Measurements from ENCODE around the gene SPRR4.

The SPRR4 gene, protein sequence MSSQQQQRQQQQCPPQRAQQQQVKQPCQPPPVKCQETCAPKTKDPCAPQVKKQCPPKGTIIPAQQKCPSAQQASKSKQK

DNA sequence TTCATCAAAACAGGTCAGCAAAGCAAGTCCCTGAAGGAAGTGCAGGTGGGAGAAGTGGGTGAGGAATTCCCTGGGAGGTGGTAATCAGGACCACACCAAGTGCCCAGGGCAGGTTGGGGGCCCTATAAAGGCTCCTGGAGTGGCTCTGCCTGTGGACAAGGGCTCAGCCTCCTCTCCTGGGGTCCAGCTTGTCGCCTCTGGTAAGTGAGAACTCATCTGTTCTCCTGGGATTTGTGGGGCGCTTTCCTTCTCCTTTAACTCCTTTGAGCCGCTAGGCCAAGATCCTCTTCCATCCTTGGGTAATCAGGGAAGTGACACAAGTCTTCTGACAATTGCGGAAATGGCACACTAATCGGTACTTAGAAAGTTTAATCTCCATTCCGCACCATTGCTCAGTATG is at the start of gene SPRR4:
Gene SPRR4, plus strand, starts transcription at position 154 of the 400 bp plus-strand sequence. CDS start 1,243 bp downstream, outside the sequence.
- Histone ChIP-seq H3K27me3 (ENCODE audit: control insufficient read depth in 1 of 2, insufficient read depth in 2 of 2, low read length in 2 of 2) (no peaks in the 10 kb centered on the region), H3K9ac (ENCODE audit: low read length) (no peak within 1 kb of the TSS), H3K9me3 (ENCODE audit: low read length) (no peaks in the 10 kb centered on the region), H3K27ac (ENCODE audit: low read depth, low read length) (no peak within 1 kb of the TSS), H3K4me1 (ENCODE audit: insufficient read depth, low read length) (no peaks in the 10 kb centered on the region), H3K4me3 (ENCODE audit: low read depth in 1 of 2, low read length in 2 of 2) (no peak within 1 kb of the TSS), H3K36me3 (ENCODE audit: insufficient read depth, low read length) (no peaks in the 10 kb centered on the region)

DNA sequence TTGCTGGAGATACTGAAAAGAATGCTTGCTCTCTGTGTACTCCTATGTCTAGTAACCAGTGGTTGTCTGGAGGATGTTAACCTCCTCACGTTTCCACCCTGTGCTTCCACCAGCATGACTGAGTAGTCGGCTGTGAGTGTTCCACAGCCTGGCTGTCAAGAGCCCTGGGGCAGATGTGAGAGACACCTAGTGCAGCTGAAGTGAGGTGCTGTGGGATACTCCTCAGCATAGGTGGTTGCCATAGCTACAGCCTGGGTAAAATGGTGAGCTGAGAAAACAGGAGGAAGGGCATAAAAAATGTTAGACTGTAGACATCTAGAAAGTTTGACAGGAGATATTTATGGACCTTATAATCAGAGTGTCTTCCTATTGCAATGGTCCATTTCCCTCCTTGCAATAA is 46.3 kb upstream of the SPRR4 start:
- Histone ChIP-seq H3K36me3 (ENCODE audit: insufficient read depth, low read length) (no peaks in the 10 kb centered on the region), H3K4me1 (ENCODE audit: insufficient read depth, low read length) (no peaks in the 10 kb centered on the region), H3K27me3 (ENCODE audit: control insufficient read depth in 1 of 2, insufficient read depth in 2 of 2, low read length in 2 of 2) (no peaks in the 10 kb centered on the region), H3K4me3 (ENCODE audit: low read depth in 1 of 2, low read length in 2 of 2) (no peak overlapping the region), H3K27ac (ENCODE audit: low read depth, low read length) (no peak overlapping the region), H3K9me3 (ENCODE audit: low read length) (no peaks in the 10 kb centered on the region), H3K9ac (ENCODE audit: low read length) (no peak overlapping the region)

DNA sequence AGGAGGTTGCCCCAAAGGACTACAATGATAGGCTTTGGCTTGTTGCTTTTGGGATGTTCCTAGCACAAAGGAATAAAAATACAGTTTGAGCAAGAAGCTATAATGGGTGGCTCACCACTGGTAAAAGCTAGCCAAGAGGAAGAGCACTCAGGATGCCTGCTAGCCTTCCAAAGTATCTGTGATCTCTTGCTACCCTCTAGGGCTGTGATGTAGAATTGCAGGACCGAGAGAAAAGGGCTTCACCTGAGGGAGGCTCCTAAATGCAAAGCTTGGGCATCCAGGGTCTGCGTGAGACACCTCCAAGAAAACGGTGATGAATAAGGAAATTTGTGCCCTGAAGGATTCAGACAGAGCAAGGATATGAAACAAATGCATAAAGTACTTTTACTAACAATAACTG is 44.4 kb upstream of the SPRR4 start:
- H3K4me3 ChIP-seq (ENCODE audit: low read depth in 1 of 2, low read length in 2 of 2) = no peak overlapping the region
- no peaks in the 10 kb centered on the region for H3K4me1 ChIP-seq (ENCODE audit: insufficient read depth, low read length)
- no peaks in the 10 kb centered on the region for H3K27me3 ChIP-seq (ENCODE audit: control insufficient read depth in 1 of 2, insufficient read depth in 2 of 2, low read length in 2 of 2)
- no peak overlapping the region for H3K9ac ChIP-seq (ENCODE audit: low read length)
- H3K27ac ChIP-seq (ENCODE audit: low read depth, low read length) = no peak overlapping the region
- no peaks in the 10 kb centered on the region for H3K9me3 ChIP-seq (ENCODE audit: low read length)
- H3K36me3 ChIP-seq (ENCODE audit: insufficient read depth, low read length) = no peaks in the 10 kb centered on the region

DNA sequence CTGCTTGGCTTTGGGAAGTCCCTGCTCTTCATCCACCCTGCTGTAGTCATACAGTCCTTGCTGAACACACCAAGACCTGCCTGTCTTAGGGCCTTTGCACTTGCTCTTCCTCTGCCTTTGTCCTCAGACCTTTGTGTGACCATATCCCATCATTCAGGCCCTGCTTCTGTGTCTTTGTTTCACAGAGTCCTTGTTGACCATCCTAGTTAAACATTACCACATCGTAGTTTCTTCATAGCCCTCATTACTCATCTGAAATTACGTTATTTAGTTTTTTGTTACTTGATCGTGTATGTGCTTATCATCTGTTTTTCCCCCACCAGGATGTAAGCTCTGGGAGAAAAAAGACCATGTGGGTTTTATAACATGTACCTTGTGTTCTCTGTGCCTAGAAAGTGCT is 41.8 kb upstream of the SPRR4 start:
- no peak overlapping the region for H3K27ac ChIP-seq (ENCODE audit: low read depth, low read length)
- no peak overlapping the region for H3K4me3 ChIP-seq (ENCODE audit: low read depth in 1 of 2, low read length in 2 of 2)
- H3K36me3 ChIP-seq (ENCODE audit: insufficient read depth, low read length) = no peaks in the 10 kb centered on the region
- no peak overlapping the region for H3K9ac ChIP-seq (ENCODE audit: low read length)
- H3K27me3 ChIP-seq (ENCODE audit: control insufficient read depth in 1 of 2, insufficient read depth in 2 of 2, low read length in 2 of 2) = no peaks in the 10 kb centered on the region
- H3K4me1 ChIP-seq (ENCODE audit: insufficient read depth, low read length) = no peaks in the 10 kb centered on the region
- H3K9me3 ChIP-seq (ENCODE audit: low read length) = no peaks in the 10 kb centered on the region

DNA sequence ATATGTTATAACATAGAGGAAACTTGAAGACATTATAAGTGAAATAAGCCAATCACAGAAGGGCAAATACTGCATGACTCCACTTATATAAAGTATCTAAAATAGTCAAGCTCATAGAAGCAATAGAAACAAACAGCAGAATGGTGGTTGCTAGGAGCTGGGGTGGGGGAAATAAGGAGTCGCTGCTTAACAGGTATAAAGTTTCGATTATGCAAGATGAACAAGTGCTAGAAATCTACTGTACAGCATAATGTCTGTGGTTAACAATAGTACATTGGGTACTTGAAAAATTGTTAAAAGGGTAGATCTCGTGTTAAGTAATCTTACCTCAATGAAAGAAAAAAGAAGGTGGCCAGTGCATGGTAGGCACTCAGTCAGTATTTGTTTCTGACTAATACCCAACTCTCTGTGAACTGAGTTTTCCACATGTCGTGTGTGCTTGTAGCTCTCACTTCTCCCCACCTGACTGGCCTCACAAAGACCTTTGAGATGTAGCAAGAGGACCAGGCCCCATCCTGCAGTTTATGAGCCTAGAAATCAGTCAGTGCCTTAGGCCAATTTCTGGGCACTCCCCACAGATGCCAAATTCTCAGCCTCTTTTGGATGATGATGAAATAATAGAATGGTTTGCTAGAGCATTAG is 38.2 kb upstream of the SPRR4 start:
- Histone ChIP-seq H3K36me3 (ENCODE audit: insufficient read depth, low read length) (no peaks in the 10 kb centered on the region), H3K4me3 (ENCODE audit: low read depth in 1 of 2, low read length in 2 of 2) (no peak overlapping the region), H3K9me3 (ENCODE audit: low read length) (no peaks in the 10 kb centered on the region), H3K27me3 (ENCODE audit: control insufficient read depth in 1 of 2, insufficient read depth in 2 of 2, low read length in 2 of 2) (no peaks in the 10 kb centered on the region), H3K9ac (ENCODE audit: low read length) (no peak overlapping the region), H3K27ac (ENCODE audit: low read depth, low read length) (no peak overlapping the region), H3K4me1 (ENCODE audit: insufficient read depth, low read length) (no peaks in the 10 kb centered on the region)

DNA sequence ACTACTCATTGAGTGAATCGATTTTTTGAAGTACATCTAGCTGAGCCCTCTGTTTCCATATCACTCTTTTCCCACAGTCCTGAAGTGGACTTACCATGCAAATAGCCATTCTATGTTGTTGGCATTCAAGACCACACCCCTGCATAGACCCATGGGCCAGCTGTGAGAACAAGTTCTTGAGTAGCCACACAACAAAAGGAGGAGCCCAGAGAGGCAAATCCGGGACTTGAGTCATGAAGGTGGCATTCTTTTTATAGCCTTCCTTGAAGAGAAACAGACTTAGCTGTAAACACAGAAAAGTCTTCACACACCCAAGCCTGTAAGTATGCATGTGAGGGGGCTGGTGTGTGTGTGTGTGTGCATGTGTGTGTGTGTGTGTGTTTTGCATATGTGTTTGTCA is 37.3 kb upstream of the SPRR4 start:
- Histone ChIP-seq H3K4me3 (ENCODE audit: low read depth in 1 of 2, low read length in 2 of 2) (no peak overlapping the region), H3K9me3 (ENCODE audit: low read length) (no peaks in the 10 kb centered on the region), H3K9ac (ENCODE audit: low read length) (no peak overlapping the region), H3K36me3 (ENCODE audit: insufficient read depth, low read length) (no peaks in the 10 kb centered on the region), H3K27ac (ENCODE audit: low read depth, low read length) (no peak overlapping the region), H3K27me3 (ENCODE audit: control insufficient read depth in 1 of 2, insufficient read depth in 2 of 2, low read length in 2 of 2) (no peaks in the 10 kb centered on the region), H3K4me1 (ENCODE audit: insufficient read depth, low read length) (no peaks in the 10 kb centered on the region)

DNA sequence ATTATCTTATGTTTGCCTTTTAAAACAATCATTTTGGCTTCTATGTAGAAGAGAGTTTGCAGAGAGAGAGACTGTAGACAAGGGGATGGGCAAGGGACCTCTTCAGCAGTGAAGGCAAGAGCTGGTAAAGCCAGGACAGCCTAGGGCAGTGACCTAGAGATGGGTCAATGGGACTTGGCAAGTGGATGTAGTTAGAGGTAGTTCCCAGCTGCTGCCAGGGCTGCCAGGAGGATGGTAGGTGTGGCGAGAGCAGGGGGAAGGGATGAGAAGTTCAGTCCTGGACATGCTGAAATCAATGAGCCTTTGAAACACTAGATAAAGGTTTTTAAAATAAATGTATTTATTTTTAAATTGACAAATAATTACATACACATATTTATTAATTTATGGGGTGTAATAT is 29.8 kb upstream of the SPRR4 start:
- no peak overlapping the region for H3K27ac ChIP-seq (ENCODE audit: low read depth, low read length)
- H3K27me3 ChIP-seq (ENCODE audit: control insufficient read depth in 1 of 2, insufficient read depth in 2 of 2, low read length in 2 of 2) = no peaks in the 10 kb centered on the region
- H3K9me3 ChIP-seq (ENCODE audit: low read length) = no peaks in the 10 kb centered on the region
- no peak overlapping the region for H3K9ac ChIP-seq (ENCODE audit: low read length)
- H3K36me3 ChIP-seq (ENCODE audit: insufficient read depth, low read length) = no peaks in the 10 kb centered on the region
- H3K4me1 ChIP-seq (ENCODE audit: insufficient read depth, low read length) = no peaks in the 10 kb centered on the region
- no peak overlapping the region for H3K4me3 ChIP-seq (ENCODE audit: low read depth in 1 of 2, low read length in 2 of 2)

DNA sequence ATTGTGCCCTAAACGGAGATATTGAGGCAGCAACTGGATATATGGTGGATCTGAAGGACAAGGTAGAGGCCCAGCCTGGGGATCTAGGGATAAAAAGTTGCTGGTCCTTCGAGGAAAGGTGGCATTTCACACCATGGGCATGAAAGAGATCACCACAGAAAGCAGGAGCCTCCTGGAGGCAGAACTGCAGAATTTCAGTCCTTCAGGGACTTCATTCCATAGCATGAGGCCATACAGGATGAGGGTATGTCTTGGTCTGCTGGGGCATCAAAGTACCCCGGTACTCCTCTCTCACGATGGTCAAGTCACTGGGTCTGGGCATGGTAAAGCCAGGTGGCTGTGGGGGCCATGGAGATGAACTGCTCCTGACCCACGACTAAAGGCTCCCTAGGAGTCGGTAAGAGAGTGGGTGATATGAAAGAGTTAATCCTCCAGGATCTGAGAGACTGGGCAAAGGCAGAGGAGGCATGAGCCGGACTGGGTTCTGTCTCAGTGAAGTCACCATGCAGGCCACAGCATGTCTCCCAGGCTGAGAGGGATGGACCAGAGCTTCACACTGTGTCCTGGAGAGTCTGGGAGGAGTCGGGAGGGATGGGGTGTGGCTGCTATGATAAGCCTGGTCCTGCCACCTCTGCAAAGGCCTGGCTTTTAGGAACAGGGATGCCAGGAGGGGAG is 29.3 kb upstream of the SPRR4 start:
- Histone ChIP-seq H3K4me1 (ENCODE audit: insufficient read depth, low read length) (no peaks in the 10 kb centered on the region), H3K9me3 (ENCODE audit: low read length) (no peaks in the 10 kb centered on the region), H3K4me3 (ENCODE audit: low read depth in 1 of 2, low read length in 2 of 2) (no peak overlapping the region), H3K27me3 (ENCODE audit: control insufficient read depth in 1 of 2, insufficient read depth in 2 of 2, low read length in 2 of 2) (no peaks in the 10 kb centered on the region), H3K36me3 (ENCODE audit: insufficient read depth, low read length) (no peaks in the 10 kb centered on the region), H3K9ac (ENCODE audit: low read length) (no peak overlapping the region), H3K27ac (ENCODE audit: low read depth, low read length) (no peak overlapping the region)

DNA sequence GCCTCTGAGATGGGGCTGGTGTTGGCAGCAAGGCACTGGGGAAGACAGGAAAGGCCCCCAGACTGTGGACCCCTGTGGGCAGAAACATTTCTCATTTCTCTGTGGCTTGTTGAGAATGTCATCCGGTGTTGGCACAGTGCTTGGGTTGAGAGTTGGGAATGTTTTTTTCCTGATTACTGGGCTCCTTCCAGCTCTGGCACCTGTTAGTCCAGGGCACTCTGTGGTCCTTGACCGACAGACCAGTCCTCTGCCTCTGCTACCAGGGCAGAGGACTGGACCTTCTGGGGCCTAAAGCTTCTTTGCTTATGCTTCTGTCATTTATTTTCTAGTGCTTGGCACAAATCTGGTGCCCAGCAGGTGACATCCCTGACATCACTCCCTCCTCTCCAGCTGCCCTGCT is 28.3 kb upstream of the SPRR4 start:
- Histone ChIP-seq H3K36me3 (ENCODE audit: insufficient read depth, low read length) (no peaks in the 10 kb centered on the region), H3K4me1 (ENCODE audit: insufficient read depth, low read length) (no peaks in the 10 kb centered on the region), H3K9me3 (ENCODE audit: low read length) (no peaks in the 10 kb centered on the region), H3K4me3 (ENCODE audit: low read depth in 1 of 2, low read length in 2 of 2) (no peak overlapping the region), H3K9ac (ENCODE audit: low read length) (no peak overlapping the region), H3K27ac (ENCODE audit: low read depth, low read length) (no peak overlapping the region), H3K27me3 (ENCODE audit: control insufficient read depth in 1 of 2, insufficient read depth in 2 of 2, low read length in 2 of 2) (no peaks in the 10 kb centered on the region)

DNA sequence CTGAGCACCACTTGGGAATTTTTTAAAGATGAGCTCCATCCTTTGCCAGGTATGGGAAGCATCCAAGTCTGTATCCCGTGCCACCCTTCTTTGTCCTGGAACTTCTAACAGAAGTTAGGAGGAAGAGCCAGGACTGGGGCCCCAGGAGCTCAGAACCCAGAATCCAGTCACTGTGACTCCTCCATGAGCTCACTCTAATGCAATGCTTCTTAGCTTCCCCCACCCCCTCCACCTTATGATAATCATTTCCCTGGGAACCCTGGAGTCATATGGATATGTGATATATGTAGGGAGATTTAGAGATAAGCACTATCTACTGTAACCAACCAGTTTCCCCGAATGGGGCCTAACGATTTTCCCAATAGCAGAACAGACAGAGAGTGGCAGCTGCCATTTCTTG is 24.2 kb upstream of the SPRR4 start:
- no peaks in the 10 kb centered on the region for H3K4me1 ChIP-seq (ENCODE audit: insufficient read depth, low read length)
- no peak overlapping the region for H3K27ac ChIP-seq (ENCODE audit: low read depth, low read length)
- H3K9ac ChIP-seq (ENCODE audit: low read length) = no peak overlapping the region
- H3K36me3 ChIP-seq (ENCODE audit: insufficient read depth, low read length) = no peaks in the 10 kb centered on the region
- H3K9me3 ChIP-seq (ENCODE audit: low read length) = no peaks in the 10 kb centered on the region
- no peak overlapping the region for H3K4me3 ChIP-seq (ENCODE audit: low read depth in 1 of 2, low read length in 2 of 2)
- H3K27me3 ChIP-seq (ENCODE audit: control insufficient read depth in 1 of 2, insufficient read depth in 2 of 2, low read length in 2 of 2) = no peaks in the 10 kb centered on the region

DNA sequence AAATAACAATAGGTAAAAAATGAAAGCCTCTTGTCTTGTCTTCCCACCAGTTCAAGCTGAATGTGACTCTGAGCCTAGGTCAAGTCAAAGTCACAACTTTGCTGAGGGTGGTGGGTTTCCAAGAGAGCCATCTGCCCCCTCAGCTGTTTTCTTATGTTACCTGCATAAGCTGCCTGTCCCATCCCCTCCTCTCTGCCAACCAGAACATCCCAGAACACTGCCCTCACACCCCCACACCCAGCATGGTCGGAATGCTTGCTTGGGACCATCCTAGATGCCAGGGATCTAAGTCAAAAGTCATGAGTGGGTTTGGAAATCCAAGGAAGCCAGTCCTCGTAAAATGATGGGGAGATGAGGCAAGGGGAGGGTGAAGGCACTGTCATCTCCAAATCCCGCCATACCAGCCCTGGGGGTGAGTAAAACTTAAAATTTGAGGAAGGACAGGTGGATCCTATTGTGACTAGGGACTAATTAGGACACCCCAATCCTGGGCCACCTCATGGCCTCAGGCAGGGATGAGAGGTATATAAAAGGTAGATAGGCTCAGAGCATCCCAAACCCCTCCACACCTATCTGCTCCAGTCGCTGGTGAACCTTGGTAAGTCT is 23.7 kb upstream of the SPRR4 start, which contains the start of gene SPRR5:
Gene SPRR5, plus strand, starts transcription at position 556 of the 606 bp plus-strand sequence. CDS start 1,349 bp downstream, outside the sequence.
- Histone ChIP-seq H3K36me3 (ENCODE audit: insufficient read depth, low read length) (no peaks in the 10 kb centered on the region), H3K27ac (ENCODE audit: low read depth, low read length) (no peak within 1 kb of the TSS)

More for the DNA sequence above, 23.7 kb upstream of the SPRR4 start, which contains the start of gene SPRR5:
- Histone ChIP-seq H3K9me3 (ENCODE audit: low read length) (no peaks in the 10 kb centered on the region), H3K4me3 (ENCODE audit: low read depth in 1 of 2, low read length in 2 of 2) (no peak within 1 kb of the TSS), H3K27me3 (ENCODE audit: control insufficient read depth in 1 of 2, insufficient read depth in 2 of 2, low read length in 2 of 2) (no peaks in the 10 kb centered on the region), H3K9ac (ENCODE audit: low read length) (no peak within 1 kb of the TSS), H3K4me1 (ENCODE audit: insufficient read depth, low read length) (no peaks in the 10 kb centered on the region)

Data from muscle layer of colon (tissue), 2 donors.